Measurements from ENCODE around the gene HDAC7. TPM values are rescaled to one million over a fixed set of nuclear protein-coding genes. Genes with fewer than 3 reads are reported as not detected.

The HDAC7 gene
- total RNA-seq, 1 donor from 2014 or later = 50.4 TPM

GRCh38 chr12:47747596-47748506, 71.9 kb downstream of the HDAC7 start:
- DNase-seq (ENCODE audit: low read depth, low spot score) = no peak

GRCh38 chr12:47747126-47747525, 72.6 kb downstream of the HDAC7 start:
- no peak for DNase-seq (ENCODE audit: low read depth, low spot score)

GRCh38 chr12:47746523-47746922, 73.2 kb downstream of the HDAC7 start:
- DNase-seq (ENCODE audit: low read depth, low spot score) = no peak

- DNase-seq (ENCODE audit: low read depth, low spot score) = no peak
These were observed 73.6 kb downstream of the HDAC7 start for GRCh38 chr12:47746073-47746472.

DNA sequence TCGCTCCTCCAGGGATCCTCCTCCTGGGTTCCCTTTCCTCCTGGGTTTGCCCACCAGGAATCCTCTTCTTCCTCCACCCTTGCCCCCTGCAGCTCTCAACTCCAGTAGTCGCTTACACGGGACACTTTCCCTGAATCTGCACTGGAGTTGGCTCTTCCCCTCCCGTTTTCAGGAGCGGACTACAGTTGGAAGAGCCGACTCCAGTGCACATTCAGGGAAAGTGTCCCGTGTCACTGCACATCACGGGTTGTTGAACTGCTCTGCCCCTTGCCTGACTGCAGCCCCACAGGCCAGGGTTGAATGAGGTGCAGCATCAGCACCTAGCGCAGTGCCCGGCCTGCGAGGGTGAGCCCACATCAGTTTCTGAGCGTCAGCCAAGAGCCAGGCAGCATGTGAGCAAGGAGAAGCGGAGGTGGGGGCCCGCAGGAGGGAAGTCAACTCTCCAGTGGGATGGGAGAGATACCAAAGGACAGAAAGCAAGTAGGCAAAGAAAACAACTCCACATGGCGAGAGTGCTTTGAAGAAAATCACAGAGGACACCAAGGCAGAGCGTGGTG, 74.1 kb downstream of the HDAC7 start:
- no peak for DNase-seq (ENCODE audit: low read depth, low spot score)

- DNase-seq (ENCODE audit: low read depth, low spot score) = no peak
These were observed 74.8 kb downstream of the HDAC7 start for GRCh38 chr12:47744778-47745436.

GRCh38 chr12:47744005-47744651, 75.6 kb downstream of the HDAC7 start:
- no peak for DNase-seq (ENCODE audit: low read depth, low spot score)

DNA sequence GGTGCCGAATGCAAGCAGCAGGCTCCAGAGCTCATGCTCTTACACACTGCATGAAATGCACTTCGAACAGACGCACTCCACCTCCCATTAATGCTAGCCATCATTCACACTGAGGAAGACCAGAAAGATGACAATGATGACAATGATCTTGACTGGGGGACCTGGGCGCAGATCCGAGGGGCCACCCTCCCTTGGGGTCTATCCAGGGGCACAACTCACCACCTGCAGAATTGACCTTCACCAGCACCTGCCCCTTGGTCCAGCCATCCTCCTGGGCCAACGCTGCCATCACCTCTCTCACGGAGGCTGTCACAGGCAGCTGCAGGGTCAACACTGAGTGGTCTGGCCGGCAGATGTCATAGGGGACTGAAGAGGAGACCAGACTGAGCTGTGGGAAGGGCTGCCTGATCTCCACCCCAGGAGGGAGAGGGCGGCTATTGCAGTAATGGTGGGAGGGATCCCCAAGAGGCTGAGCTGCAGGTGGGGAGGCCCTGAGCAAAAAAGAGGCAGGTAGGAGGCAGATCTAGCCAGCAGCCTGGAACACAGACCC, 76.3 kb downstream of the HDAC7 start:
- DNase-seq (ENCODE audit: low read depth, low spot score) = no peak

DNA sequence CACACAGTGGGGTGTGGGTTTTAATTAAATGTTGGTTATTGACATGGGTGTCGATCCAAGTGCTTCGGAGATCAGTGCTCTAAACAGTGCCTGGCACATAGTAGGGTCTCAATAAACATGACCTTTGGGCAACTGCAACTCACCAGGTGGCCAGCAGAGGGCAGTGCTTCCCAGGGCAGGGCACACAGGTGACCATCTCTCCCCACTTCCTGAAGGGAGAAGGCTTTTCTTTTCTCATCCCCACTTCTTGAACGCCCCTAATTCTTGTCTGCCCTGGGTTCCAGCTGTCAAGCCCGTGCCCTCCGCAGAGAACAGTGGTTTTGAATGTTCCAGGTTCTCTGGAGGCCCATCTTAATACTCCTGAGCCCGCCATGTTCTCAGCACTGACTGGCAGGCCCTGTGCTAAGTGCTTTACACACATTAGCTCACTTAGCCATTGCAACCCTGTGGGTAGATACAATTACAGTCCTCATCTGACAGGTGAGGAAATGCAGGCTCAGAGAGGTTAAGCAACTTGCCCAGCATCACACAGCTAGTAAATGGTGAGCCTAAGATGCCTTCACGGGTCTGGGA, 77.4 kb downstream of the HDAC7 start:
- DNase-seq (ENCODE audit: low read depth, low spot score) = no peak

DNA sequence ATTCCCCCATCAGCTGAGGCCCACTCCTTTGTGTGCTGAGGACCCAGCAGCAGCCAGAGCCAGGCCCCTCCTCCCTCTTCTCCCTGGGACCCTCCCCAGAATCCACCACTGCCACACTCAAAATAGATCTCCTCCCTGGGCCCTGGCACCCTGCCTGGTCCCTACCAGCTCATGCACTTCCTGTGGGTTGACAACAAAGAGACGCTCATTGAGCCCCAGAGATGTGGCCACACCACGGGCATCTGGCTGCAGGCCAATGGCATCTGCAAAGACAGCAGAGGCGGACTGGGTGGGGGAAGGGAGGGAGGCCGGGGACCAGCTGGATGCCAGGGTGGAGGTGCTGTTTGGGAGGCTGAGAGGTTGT, 78.4 kb downstream of the HDAC7 start:
- DNase-seq (ENCODE audit: low read depth, low spot score) = no peak

DNA sequence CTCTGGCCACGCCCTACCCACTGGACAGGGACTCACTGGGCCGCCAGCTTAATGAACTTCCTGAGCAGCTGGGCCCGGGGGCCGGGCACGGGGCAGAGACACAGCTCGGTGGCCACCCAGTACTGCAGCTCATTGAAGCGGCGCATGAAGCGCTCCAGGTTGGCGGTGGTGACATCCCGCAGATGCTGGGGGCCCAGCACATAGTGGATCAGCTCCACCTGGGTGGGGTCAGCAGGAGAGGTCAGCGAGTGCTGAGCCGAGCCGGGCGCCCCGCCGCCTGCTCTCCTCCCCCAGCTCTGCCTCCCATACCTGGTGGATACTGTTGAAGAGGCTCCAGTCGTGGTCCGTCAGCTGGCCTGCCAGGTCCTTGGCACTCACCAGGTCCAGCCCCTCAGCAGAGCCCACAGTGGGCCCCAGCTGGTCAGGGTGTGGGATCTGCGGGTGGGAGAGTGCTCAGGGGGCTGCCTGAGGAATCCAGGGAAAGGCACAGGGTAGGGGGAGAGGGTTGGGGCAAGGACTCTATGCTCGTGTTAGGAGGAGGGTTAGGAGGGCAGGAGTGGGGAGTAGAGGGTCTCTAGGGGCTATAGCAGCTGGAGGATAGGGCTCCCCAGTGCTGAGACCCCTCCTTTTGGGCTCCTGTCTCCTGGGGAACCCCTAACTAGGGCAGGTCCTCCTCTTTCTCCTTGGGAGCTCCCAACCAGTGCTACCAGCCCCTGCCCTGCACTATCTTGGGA, 78.9 kb downstream of the HDAC7 start:
- DNase-seq (ENCODE audit: low read depth, low spot score) = no peak

DNA sequence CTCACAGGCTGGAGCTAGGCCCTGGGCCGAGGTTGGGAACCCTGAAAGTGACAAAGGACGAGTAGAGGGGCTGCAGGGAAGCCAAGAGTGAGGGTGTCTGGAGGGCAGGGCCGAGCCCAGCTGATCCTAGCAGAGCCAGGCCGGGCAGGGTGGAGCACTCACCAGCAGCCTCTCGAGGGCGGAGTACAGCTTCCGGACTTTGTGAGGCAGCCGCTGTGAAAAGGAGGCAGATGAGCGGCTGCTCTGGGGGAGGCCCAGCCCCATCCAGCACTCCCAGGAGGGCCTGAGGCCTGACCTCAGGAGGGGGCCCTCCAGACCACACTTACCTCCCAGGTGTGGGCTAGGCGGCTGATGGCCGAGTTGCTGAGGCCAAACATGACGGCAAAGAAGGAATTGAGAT, 79.7 kb downstream of the HDAC7 start:
- no peak for DNase-seq (ENCODE audit: low read depth, low spot score)

- DNase-seq (ENCODE audit: low read depth, low spot score) = no peak
These were observed 80.4 kb downstream of the HDAC7 start for GRCh38 chr12:47739297-47739696.

GRCh38 chr12:47737936-47738594, 81.6 kb downstream of the HDAC7 start:
- no peak for DNase-seq (ENCODE audit: low read depth, low spot score)

- no peak for DNase-seq (ENCODE audit: low read depth, low spot score)
These were observed 82.6 kb downstream of the HDAC7 start for GRCh38 chr12:47736877-47737676.

DNA sequence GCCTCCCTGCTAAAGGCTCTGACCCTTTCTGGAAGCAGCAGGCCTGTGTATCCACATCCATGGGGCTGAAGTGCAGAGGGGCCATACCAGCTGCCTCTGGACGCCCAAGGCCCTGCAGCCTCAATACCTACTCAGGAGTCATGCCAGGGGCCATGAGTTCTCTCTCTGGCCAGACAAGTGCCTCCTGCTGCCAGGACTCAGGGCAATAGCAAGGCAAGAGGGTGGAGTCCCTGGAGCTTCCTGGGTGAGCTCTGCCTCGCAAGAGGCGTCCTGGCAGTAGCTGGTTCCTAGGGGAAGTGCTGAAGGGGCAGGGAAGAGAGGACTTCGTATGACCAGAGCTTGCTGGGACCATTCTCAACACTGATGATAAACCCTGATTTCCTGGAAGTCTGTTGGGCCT, 83.5 kb downstream of the HDAC7 start:
- DNase-seq (ENCODE audit: low read depth, low spot score) = no peak

GRCh38 chr12:47735649-47736048, 84.1 kb downstream of the HDAC7 start:
- DNase-seq (ENCODE audit: low read depth, low spot score) = no peak

GRCh38 chr12:47734725-47735480, 84.8 kb downstream of the HDAC7 start:
- no peak for DNase-seq (ENCODE audit: low read depth, low spot score)

- no peak for DNase-seq (ENCODE audit: low read depth, low spot score)
These were observed 86.6 kb downstream of the HDAC7 start for GRCh38 chr12:47733142-47733541.
